Esophagus muscularis mucosa (tissue), 3 donors: Measurements from ENCODE around the gene TKT.

Experiments used
- CTCF ChIP-seq, 3 experiments: fragments of 200-600 bp in 2 of 3; fragments of 450-650 bp in 1 of 3; sonication (generic) in 2 of 3; IDR thresholded peaks; one replicate each; pipeline ENCODE4 v1.5.1; 2017 to 2019; ENCODE audit warnings: antibody characterized with exemption in 3 of 3, mild to moderate bottlenecking in 2 of 3, moderate library complexity in 1 of 3
- POLR2A ChIP-seq: fragments of 450-650 bp; IDR thresholded peaks from one replicate; pipeline ENCODE4 v1.6.1; 2017; ENCODE audit warnings: antibody characterized with exemption, moderate library complexity, mild to moderate bottlenecking, low read depth
- POLR2AphosphoS5 ChIP-seq, 2 donors: sonication (generic); formaldehyde crosslinking; IDR thresholded peaks; one replicate each; pipeline ENCODE4 v1.6.1; 2017; ENCODE audit warnings: antibody characterized with exemption in 2 of 2

- no peak for TF ChIP-seq CTCF (IDR thresholded peaks at IDR 0.05)
- TF ChIP-seq POLR2AphosphoS5 (IDR thresholded peaks at IDR 0.05): no peak
- no peak for TF ChIP-seq POLR2A
These were observed 3.8 kb upstream of the TKT start for GRCh38 chr3:53259427-53260259.
